Measurements from ENCODE around the gene GPR32. TPM values are rescaled to one million over a fixed set of nuclear protein-coding genes. Genes with fewer than 3 reads are reported as not detected.

The GPR32 gene
- total RNA-seq, 1 donor from 2014 or later, result not detected

- H3K27me3 Mint-ChIP-seq (ENCODE audit: low read depth), result peaks cover 12% of the 10 kb centered on the region
- H3K36me3 Mint-ChIP-seq (ENCODE audit: low read depth), result no peaks in the 10 kb centered on the region
- H3K27ac Mint-ChIP-seq (ENCODE audit: unreplicated experiment), result no peak overlapping the region
- TF ChIP-seq CTCF (IDR thresholded peaks at IDR 0.05), result no peak
- DNase-seq (ENCODE audit: low spot score), result no peak
- peak overlapping the region; percentile 86 for H3K4me3 Mint-ChIP-seq (ENCODE audit: unreplicated experiment)
- no peaks in the 10 kb centered on the region for H3K9me3 Mint-ChIP-seq (ENCODE audit: low read depth)
- H3K4me1 Mint-ChIP-seq (ENCODE audit: low read depth), result peaks cover 20% of the 10 kb centered on the region
Measured at GRCh38 chr19:50723735-50724521, 46.3 kb upstream of the GPR32 start.

- peaks cover 12% of the 10 kb centered on the region for H3K27me3 Mint-ChIP-seq (ENCODE audit: low read depth)
- DNase-seq (ENCODE audit: low spot score), result peak; percentile 99
- peak; percentile 87 for TF ChIP-seq CTCF (IDR thresholded peaks at IDR 0.05)
- H3K4me3 Mint-ChIP-seq (ENCODE audit: unreplicated experiment), result peak overlapping the region; percentile 86
- peaks cover 20% of the 10 kb centered on the region for H3K4me1 Mint-ChIP-seq (ENCODE audit: low read depth)
- peak overlapping the region; percentile 82 for H3K27ac Mint-ChIP-seq (ENCODE audit: unreplicated experiment)
- H3K36me3 Mint-ChIP-seq (ENCODE audit: low read depth), result no peaks in the 10 kb centered on the region
- no peaks in the 10 kb centered on the region for H3K9me3 Mint-ChIP-seq (ENCODE audit: low read depth)
Measured at GRCh38 chr19:50724522-50725217, 45.6 kb upstream of the GPR32 start.

GRCh38 chr19:50725218-50725910 is 44.9 kb upstream of the GPR32 start:
- DNase-seq (ENCODE audit: low spot score), result no peak
- H3K9me3 Mint-ChIP-seq (ENCODE audit: low read depth), result no peaks in the 10 kb centered on the region
- no peaks in the 10 kb centered on the region for H3K36me3 Mint-ChIP-seq (ENCODE audit: low read depth)
- peak overlapping the region; percentile 63 for H3K27ac Mint-ChIP-seq (ENCODE audit: unreplicated experiment)
- peak overlapping the region; percentile 86 for H3K4me3 Mint-ChIP-seq (ENCODE audit: unreplicated experiment)
- peaks cover 16% of the 10 kb centered on the region for H3K4me1 Mint-ChIP-seq (ENCODE audit: low read depth)
- H3K27me3 Mint-ChIP-seq (ENCODE audit: low read depth), result peaks cover 9% of the 10 kb centered on the region
- TF ChIP-seq CTCF (IDR thresholded peaks at IDR 0.05), result no peak

GRCh38 chr19:50725911-50726230 is 44.4 kb upstream of the GPR32 start:
- peak overlapping the region; percentile 86 for H3K4me3 Mint-ChIP-seq (ENCODE audit: unreplicated experiment)
- no peak overlapping the region for H3K27ac Mint-ChIP-seq (ENCODE audit: unreplicated experiment)
- peaks cover 5% of the 10 kb centered on the region for H3K27me3 Mint-ChIP-seq (ENCODE audit: low read depth)
- peaks cover 14% of the 10 kb centered on the region for H3K4me1 Mint-ChIP-seq (ENCODE audit: low read depth)
- no peaks in the 10 kb centered on the region for H3K9me3 Mint-ChIP-seq (ENCODE audit: low read depth)
- no peaks in the 10 kb centered on the region for H3K36me3 Mint-ChIP-seq (ENCODE audit: low read depth)
- no peak for DNase-seq (ENCODE audit: low spot score)
- TF ChIP-seq CTCF (IDR thresholded peaks at IDR 0.05), result no peak

GRCh38 chr19:50728084-50728737 is 42.1 kb upstream of the GPR32 start:
- no peaks in the 10 kb centered on the region for H3K36me3 Mint-ChIP-seq (ENCODE audit: low read depth)
- H3K27ac Mint-ChIP-seq (ENCODE audit: unreplicated experiment), result no peak overlapping the region
- TF ChIP-seq CTCF (IDR thresholded peaks at IDR 0.05), result no peak
- no peak for DNase-seq (ENCODE audit: low spot score)
- H3K27me3 Mint-ChIP-seq (ENCODE audit: low read depth), result peaks cover 7% of the 10 kb centered on the region
- peaks cover 11% of the 10 kb centered on the region for H3K4me1 Mint-ChIP-seq (ENCODE audit: low read depth)
- H3K4me3 Mint-ChIP-seq (ENCODE audit: unreplicated experiment), result peak overlapping the region; percentile 35
- H3K9me3 Mint-ChIP-seq (ENCODE audit: low read depth), result no peaks in the 10 kb centered on the region

Measured in chondrocyte (in vitro differentiated cells).